ENCODE results near the gene CBFA2T2.

The CBFA2T2 gene

DNA sequence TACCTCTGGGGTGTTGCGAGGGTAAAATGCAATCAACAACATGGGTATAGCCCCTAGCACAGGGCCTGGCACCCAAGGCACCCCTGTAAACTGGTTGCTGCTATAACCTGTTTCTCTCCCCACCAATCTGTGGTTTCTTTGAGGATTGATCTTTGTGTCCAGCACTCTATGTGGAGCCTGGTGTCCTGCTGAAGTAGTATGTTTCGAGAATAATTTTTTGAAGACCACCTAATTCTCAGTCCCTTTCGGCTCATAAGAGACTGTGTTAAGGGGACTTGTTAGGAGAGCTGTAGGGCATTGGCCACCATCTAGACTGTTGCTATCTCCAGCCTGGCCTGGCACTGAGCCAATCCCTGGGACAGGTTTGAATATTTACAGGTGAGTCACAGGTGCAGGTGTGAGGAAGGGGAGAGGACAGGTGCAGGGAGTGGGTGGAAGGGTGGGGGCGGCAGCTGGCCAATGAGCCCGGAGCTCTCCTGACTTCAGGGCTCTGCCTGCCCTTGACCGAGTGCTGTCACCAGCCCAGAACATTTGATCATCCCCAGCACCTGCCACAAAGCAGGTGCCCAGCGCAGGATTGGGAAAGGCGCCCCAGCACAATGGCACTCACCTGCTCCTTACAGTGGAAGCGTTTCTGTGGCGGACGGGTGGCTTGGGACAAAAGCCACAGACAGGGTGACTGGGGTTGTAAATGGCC lies 164.2 kb downstream of the CBFA2T2 start:
- DNase-seq, result no peak

DNA sequence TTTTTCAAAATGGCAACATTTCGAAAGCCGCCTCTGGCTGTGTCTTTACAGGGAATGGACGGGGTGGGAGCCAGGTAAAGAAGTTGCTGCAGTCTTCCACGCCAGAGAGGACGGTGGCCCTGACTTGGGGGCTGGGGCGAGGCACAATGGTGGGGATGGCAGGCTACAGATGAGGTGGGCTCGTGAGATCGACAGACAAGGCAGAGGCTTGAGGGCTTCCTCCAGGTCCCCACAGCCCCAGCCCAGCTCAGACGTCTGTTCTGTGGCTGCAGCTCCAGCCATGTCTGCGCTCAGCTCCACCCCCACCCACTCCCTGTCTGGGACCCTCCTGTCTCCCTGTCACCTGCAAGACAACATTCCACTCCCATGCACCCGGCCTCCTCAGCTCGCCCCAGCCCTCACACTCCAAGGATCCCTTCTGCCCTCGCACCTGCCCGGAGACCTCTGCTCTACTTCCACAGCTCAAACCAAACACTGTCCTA lies 164.8 kb downstream of the CBFA2T2 start:
- Mint-ChIP-seq H3K27ac (peak overlapping the region; percentile 31), H3K4me1 (peaks cover 13% of the 10 kb centered on the region), H3K4me3 (no peak overlapping the region), H3K27me3 (ENCODE audit: low read depth, poor library complexity) (no peaks in the 10 kb centered on the region), H3K36me3 (ENCODE audit: low read depth) (no peaks in the 10 kb centered on the region), H3K9me3 (no peaks in the 10 kb centered on the region)
- TF ChIP-seq, protein P1, sequence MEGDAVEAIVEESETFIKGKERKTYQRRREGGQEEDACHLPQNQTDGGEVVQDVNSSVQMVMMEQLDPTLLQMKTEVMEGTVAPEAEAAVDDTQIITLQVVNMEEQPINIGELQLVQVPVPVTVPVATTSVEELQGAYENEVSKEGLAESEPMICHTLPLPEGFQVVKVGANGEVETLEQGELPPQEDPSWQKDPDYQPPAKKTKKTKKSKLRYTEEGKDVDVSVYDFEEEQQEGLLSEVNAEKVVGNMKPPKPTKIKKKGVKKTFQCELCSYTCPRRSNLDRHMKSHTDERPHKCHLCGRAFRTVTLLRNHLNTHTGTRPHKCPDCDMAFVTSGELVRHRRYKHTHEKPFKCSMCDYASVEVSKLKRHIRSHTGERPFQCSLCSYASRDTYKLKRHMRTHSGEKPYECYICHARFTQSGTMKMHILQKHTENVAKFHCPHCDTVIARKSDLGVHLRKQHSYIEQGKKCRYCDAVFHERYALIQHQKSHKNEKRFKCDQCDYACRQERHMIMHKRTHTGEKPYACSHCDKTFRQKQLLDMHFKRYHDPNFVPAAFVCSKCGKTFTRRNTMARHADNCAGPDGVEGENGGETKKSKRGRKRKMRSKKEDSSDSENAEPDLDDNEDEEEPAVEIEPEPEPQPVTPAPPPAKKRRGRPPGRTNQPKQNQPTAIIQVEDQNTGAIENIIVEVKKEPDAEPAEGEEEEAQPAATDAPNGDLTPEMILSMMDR (IDR thresholded peaks at IDR 0.05), result no peak
- no peak for DNase-seq

More for the DNA sequence above, 164.2 kb downstream of the CBFA2T2 start:
- Mint-ChIP-seq H3K36me3 (ENCODE audit: low read depth) (no peaks in the 10 kb centered on the region), H3K4me3 (no peak overlapping the region), H3K4me1 (peaks cover 19% of the 10 kb centered on the region), H3K9me3 (no peaks in the 10 kb centered on the region), H3K27ac (no peak overlapping the region), H3K27me3 (ENCODE audit: low read depth, poor library complexity) (no peaks in the 10 kb centered on the region)
- TF ChIP-seq, protein P1 (IDR thresholded peaks at IDR 0.05), result no peak

DNA sequence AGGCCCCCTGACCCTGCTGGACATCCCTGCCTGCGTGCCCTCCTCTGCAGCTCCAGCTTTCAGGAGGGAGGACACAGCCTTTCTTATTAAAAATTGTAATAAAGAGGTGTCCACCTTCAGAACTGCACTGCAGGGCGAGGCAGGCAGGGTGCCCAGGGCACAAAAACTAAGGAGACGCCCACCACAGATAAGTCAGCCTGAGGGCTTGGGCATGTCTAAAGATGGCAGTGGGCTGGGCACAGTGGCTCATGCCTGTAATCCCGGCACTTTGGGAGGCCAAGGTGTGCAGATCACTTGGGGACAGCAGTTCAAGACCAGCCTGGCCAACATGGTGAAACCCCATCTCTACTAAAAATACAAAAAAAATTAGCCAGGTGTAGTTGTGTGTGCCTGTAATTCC lies 165.3 kb downstream of the CBFA2T2 start:
- H3K4me3 Mint-ChIP-seq, result no peak overlapping the region
- TF ChIP-seq, protein P1 (IDR thresholded peaks at IDR 0.05), result no peak
- H3K27ac Mint-ChIP-seq, result no peak overlapping the region
- DNase-seq, result no peak
- H3K9me3 Mint-ChIP-seq, result no peaks in the 10 kb centered on the region
- no peaks in the 10 kb centered on the region for H3K27me3 Mint-ChIP-seq (ENCODE audit: low read depth, poor library complexity)
- peaks cover 11% of the 10 kb centered on the region for H3K4me1 Mint-ChIP-seq
- H3K36me3 Mint-ChIP-seq (ENCODE audit: low read depth), result no peaks in the 10 kb centered on the region

DNA sequence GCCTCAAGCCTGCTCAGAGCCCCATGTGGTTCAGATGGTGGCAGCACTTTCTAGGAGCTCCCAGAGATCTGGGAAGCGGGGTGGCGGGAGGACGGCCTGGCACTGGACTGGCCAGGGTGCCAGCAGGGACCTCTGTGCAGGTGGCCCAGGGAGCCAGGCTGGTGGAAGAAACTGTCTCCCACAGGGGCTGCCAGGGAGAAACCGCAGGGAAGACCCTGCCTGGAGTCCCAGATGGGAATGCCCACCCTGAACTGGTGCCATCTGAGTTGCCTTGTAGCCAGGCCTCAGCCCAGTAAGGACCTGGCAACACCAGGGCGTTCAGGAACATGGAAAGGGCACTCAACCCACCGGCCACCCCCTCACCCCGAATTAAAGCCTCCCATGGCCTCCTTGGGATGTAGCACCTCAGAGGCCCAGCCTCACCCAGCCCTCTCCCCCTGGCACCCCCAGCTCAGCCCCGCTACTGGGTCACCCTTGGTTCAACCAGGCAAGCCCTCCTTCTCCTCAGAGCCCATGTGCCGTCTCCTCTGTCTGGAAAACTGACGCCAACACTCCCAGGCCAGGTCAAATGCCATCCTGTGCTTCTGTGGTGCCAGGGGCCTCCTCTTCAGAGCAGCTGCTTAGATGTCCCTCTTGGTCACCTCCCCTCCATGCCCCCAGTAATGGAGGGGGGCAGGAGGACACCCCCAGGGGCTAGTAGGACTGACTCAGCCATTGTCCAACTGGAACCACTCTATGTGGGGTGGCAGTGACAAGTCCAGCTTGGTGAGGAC lies 166.3 kb downstream of the CBFA2T2 start:
- Mint-ChIP-seq H3K4me3 (no peak overlapping the region), H3K27me3 (ENCODE audit: low read depth, poor library complexity) (no peaks in the 10 kb centered on the region), H3K27ac (no peak overlapping the region), H3K4me1 (peaks cover 11% of the 10 kb centered on the region), H3K36me3 (ENCODE audit: low read depth) (no peaks in the 10 kb centered on the region), H3K9me3 (no peaks in the 10 kb centered on the region)
- TF ChIP-seq, protein P1 (IDR thresholded peaks at IDR 0.05), result no peak
- no peak for DNase-seq

DNA sequence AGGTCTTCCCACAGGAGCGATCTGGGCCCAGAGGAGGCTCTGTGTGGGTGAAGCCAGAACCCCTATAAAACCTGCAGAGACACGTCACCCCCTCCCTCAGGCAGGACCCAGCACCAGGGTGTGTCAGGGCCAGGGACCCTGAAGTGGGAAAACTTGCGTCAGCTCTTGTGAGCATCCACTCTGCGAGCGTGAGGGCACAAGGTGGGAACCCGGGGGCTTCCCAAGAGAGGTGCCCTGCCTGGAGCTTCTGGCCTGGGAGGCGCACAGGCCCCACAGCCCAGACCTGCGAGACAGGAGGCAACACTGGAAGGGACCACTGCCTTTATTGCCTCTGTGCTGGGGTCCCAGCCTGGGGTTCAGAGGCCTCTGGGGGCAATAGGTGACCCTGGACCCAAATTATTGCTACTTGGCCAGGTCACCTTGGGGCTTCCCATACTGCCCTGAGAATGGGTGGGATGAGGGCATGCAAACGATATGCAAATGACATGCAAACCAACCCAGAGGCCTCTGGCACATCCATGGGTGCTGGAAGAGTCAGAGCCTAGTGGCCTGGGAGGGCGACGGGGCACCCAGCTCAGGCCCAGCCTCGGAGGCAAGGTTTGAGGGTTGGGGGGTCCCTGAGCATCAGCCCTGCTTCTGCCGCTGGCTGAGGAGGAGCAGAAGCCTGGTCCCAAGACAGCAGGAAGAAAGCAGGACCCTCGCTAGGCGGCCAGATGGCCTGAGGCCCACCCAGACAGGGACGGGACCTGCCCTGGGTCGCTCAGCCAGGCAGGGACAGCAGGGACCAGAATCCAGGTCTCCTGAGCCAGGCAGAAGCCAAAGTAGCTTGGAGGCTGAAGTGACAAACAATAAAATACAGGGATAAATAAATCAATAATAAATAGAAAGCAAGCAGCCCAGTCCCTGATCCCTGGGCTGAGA lies 167.1 kb downstream of the CBFA2T2 start:
- TF ChIP-seq, protein P1 (IDR thresholded peaks at IDR 0.05), result no peak
- Mint-ChIP-seq H3K27ac (no peak overlapping the region), H3K4me3 (no peak overlapping the region)

More for the DNA sequence above, 167.1 kb downstream of the CBFA2T2 start:
- Mint-ChIP-seq H3K4me1 (peaks cover 11% of the 10 kb centered on the region), H3K27me3 (ENCODE audit: low read depth, poor library complexity) (no peaks in the 10 kb centered on the region), H3K36me3 (ENCODE audit: low read depth) (no peaks in the 10 kb centered on the region), H3K9me3 (no peaks in the 10 kb centered on the region)
- no peak for DNase-seq
